Epidermal melanocyte (primary cell): ENCODE results near the gene TCEAL3.
"Not testable (repeated sequence)": the region's sequence is repeated elsewhere in the genome, so short reads cannot be mapped to it uniquely, and the experiment has no call there.

Experiments used
- DNase-seq: peaks from one replicate; pipeline ENCODE4 v3.0.0; 2011; ENCODE audit warnings: low spot score; ENCODE audit not compliant: insufficient read length

Gene TCEAL3

DNA sequence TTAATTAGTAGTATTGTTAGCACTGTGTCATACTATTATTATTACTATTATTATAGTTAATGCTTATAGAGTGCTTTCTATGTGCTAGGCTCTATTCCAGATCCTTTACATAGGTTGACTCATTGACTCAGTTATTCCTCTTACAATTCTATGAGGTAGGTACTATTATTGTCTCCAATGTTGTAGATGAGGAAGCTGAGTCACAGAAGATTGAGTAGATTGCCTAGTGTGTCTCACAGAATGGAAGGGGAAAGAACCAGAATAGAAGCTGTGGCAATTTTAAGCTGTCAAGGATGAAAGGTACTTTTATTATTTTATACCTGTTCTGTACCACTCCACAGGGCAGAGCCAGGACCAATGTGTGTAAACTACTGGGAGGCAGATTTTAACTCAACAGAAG is 19.1 kb downstream of the TCEAL3 start:
- DNase-seq, result no peak

DNA sequence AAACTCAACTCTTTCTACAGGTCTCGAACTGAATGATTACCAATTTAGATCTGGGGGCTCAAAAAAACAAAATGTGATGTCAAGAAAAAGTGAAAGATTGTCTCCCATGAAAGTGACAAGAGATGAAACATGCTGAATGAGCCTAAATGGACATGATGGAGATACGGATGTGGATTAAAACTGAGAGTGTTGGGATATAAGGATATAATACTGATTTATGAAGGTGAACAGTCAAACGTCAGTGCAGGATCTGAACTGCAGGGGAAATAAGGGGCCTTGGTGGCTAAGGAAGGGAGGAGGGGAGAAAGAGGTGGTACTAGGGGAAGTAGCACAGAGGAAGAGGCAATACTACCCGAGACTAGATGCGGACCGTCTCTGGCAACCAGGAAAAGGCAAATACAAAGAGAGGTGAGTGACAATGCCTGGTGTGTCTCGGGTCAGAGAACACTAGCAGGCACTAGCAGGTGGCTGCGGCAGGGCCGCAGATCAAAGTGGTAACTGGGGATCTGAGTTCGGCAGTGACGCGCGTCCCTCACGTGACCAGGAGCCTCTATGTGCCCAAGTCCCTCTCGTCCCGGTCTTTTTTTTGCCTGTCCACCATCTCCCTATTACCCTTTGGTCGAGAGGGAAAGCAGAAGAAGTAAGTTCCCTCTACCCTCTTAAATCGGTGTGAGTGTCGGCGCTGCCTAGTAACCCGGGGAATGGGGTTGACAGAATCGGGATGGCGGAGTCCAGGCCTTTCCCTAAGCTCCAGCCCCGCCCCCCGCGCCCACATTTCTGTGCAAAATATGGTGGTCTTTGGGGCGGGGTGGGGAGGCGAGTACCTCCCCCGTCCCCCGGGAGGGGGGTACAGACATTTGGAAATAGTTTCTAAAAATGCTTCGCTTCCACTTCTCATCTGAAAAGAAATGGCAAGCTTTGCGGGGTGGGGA is 20.9 kb downstream of the TCEAL3 start, which contains the start of gene TCEAL1:
TSS of gene TCEAL1 (plus strand) at position 590 of the 932 bp plus-strand sequence. CDS start 942 bp downstream, outside the sequence.
- DNase-seq, result no peak

DNA sequence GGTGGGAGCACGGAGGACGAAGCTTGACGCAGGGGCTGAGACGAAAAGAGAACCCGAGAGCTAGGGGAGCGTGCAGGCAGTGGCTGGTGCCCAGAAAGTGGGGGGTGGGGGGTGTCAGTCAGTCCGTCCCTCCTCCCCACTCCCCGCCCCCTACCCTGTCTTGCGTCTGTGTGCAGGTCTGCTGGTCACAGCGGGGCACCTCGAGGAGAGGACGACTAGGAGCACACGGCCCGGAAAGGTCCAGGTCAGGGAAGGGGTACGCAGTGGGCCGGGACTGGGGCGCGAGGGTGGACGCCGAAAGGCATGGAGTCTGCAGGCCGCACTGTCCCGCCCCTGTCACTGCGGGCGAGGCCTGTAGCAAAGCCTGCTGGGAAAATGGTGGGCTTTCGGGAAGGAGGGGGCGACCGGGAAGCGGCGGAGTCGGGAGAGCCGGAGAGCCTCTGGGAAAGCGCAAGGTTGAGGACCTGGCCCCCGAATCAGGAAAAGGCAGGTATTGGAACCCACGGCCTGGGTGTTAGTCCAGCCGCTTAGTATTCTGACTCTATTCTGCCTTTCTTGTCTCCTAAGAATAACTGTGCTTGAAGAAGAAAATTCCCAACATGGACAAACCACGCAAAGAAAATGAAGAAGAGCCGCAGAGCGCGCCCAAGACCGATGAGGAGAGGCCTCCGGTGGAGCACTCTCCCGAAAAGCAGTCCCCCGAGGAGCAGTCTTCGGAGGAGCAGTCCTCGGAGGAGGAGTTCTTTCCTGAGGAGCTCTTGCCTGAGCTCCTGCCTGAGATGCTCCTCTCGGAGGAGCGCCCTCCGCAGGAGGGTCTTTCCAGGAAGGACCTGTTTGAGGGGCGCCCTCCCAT is 21.8 kb downstream of the TCEAL3 start:
- no peak for DNase-seq

DNA sequence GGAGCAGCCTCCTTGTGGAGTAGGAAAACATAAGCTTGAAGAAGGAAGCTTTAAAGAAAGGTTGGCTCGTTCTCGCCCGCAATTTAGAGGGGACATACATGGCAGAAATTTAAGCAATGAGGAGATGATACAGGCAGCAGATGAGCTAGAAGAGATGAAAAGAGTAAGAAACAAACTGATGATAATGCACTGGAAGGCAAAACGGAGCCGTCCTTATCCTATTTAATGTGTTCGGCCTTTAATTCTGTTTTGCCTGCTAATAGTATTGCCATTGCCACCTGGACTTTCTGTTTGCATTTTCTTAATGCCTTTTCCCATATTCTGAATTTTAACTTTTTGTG is 22.4 kb downstream of the TCEAL3 start:
- no peak for DNase-seq

DNA sequence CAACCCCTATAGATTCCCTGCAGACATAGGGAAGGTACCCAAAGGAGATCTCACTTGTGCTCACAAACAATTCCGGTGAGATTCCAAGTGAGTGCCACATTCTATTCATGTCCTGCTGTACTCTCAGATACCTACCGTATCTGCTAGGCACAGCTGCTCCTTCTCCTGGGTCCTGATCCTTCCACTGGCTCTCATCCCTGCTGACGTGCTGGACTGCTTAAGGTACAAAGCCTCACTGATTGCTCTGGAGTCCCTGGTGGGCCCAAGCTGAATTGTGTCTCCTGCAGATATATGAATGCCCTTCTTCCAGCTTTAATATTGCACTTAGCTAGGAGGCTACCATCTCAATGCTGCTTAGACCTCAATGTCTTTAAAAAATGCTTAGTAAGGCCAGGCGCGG is 23.4 kb downstream of the TCEAL3 start:
- no peak for DNase-seq

- DNase-seq, result no peak
Observed at GRCh38 chrX:103635436-103635835, 27.7 kb downstream of the TCEAL3 start.

GRCh38 chrX:103637604-103638338 is 30.0 kb downstream of the TCEAL3 start:
- no peak for DNase-seq

DNA sequence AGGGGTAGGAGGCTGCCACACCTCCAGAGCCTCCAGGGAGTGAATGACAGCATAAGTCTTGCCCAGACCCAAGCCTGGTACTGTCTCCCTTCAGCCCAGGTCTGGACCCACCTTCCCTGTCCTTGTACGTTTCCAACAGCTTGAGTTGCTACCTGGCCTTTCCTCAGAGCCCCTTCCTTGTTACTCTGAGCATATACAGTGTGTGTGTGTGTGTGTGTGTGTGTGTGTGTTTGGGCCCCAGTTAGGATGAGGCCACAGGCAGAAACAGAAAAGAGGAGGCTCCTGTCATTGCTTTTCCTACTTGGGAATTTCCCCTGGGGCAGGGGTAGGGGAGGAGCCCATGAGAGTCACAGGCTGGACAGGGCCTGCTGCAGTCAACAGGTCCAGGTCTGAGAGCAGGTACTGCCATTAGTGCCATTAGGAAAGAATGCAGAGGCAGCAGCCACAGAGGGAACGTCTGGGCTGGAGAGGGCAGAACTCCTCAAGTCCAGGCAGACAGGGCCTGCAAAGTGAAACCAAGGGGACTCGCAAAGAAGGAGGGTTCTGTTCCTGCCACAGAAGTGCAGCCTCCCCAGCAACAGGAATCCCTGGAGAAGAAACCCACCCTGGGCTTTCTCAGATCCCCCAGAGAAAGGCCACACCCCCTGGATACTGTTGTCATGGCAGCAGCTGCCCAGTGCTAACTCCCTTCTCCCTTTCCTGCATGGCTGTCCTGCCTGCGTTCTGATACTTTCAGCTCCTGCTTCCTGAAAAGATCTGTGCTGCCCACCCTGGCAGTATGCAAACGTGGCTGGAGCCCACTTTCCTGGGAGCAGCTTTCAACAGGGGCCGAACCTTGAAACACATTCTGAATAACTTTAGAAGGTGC is 30.9 kb downstream of the TCEAL3 start:
- DNase-seq, result not testable (repeated sequence)

DNA sequence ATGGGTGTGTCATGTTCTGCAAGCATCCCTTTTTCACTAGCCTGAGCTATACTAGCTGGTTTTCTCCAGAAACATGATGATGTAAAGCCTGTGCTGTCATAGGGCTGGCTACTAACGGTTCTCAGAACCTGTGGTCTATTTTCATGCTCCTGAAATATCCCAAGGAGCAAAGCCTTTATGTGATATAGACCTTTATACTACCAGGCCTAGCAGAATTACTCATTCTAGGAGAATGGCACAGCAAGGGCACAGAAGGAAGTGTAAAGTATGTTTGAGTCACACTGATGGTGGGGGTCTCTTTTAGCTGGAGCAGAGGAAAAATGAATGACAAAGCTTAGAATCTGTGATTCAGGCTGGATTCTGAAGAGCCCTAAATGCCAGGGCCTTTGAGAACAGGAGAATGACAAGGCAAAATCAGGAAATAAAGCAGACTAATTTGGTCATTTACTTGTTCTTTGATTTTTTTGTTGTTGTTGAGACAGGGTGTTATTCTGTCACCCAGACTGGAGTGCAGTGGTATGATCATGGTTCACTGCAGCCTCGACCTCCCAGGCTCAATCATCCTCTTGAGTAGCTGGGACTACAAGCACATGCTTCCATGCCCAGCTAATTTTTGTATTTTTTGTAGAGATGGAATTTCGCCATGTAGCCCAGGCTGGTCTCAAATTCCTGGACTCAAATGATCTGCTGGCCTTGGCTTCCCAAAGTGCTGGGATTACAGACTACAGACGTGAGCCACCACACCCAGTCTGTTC is 32.8 kb downstream of the TCEAL3 start:
- no peak for DNase-seq

GRCh38 chrX:103644125-103644524 is 36.4 kb downstream of the TCEAL3 start:
- no peak for DNase-seq

- no peak for DNase-seq
Observed at GRCh38 chrX:103647630-103648029, 39.9 kb downstream of the TCEAL3 start.

- DNase-seq, result no peak
Observed at GRCh38 chrX:103651151-103651773, 43.5 kb downstream of the TCEAL3 start.

DNA sequence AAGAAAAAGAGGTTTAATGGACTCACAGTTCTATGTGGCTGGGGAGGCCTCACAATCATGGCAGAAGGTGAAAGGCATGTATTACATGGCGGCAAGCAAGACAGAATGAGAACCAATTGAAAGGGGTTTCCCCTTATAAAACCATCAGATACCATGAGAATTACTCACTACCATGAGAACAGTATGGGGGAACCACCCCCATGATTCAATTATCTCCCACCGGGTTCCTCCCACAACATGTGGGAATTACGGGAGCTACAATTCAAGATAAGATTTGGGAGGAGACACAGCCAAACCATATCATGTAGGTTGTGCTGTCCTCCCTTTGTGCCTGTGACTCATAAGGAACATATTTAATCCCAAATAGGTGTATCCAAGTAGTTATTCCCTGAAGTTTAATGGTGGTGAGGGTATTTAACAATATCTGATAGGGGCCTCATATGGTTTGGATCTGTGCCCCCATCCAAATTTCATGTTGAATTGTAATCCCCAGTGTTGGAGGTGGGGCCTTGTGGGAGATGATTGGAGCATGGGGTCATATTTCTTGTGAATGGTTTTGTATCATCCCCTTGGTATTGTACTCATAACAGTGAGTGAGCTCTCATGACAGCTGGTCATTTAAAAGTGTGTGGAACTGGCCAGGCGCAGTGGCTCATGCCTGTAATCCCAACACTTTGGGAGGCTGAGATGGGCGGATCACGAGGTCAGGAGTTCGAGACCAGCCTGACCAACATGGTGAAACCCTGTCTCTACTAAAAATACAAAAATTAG is 47.7 kb downstream of the TCEAL3 start:
- not testable (repeated sequence) for DNase-seq

DNA sequence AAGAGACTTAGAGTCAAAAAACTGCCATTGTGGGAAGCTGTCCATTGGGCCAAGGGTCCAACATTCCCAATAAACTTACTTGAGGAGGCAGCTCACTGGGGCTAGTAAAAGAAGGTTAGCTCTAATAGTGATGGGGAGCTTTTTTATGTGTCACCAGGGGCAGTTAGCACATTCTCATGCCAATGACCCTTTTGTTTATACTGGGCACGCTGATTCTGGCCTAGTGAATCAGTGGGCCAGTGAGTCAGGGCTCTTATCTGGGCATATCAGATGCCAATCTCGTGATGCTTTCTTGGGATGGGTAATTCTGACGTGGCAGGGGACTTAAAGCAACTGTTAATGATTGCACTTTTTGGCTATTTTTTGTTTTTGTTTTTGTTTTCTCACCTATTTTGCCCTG is 48.9 kb downstream of the TCEAL3 start:
- no peak for DNase-seq

DNA sequence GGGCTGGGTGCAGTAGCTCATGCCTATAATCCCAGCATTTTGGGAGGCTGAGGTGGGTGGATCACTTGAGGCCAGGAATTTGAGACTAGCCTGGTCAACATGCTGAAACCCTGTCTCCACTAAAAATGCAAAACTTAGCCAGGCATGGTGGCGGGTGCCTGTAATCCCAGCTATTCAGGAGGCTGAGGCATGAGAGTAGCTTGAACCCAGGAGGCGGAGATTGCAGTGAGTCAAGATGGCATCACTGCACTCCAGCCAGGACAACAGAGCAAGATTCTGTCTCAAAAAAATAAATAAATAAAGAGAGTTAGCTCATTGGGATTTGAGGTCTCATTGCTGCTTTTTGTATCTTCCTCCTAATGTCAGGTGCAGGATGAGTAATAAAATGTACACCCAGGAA is 49.3 kb downstream of the TCEAL3 start:
- DNase-seq, result not testable (repeated sequence)

GRCh38 chrX:103658681-103659433 is 51.1 kb downstream of the TCEAL3 start:
- no peak for DNase-seq

DNA sequence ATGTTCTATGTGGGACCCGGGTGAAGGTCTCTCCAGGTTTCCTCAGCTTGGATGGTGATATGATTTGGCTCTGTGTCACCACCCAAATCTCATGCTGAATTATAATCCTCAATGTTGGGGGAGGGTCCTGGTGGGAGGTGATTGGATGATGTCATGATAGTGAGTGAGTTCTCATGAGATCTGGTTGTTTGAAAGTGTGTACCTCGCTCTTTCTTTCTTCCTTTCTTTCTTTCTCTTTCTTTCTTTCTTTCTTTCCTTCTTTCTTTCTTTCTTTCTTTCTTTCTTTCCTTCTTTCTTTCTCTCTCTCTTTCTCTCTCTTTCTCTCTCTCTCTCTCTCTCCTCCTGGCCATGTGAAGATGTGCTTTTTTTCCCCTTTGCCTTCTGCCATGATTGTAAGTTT is 51.7 kb downstream of the TCEAL3 start:
- DNase-seq, result not testable (repeated sequence)
